ENCODE data around the gene FUNDC1.

The FUNDC1 gene

GRCh38 chrX:44480591-44480990 lies 62.1 kb downstream of the FUNDC1 start:
- no peak for DNase-seq (ENCODE audit: low read depth)

GRCh38 chrX:44474410-44474809 lies 68.2 kb downstream of the FUNDC1 start:
- DNase-seq (ENCODE audit: low read depth): peak; percentile 43
